H1 (cell line): ENCODE data around the gene PPP1R10. TPM values are rescaled to one million over a fixed set of nuclear protein-coding genes. Genes with fewer than 3 reads are reported as not detected.

Source experiments
- JUN ChIP-seq: IDR thresholded peaks from 2 replicates; pipeline ENCODE4 v1.6.1; 2011; ENCODE audit warnings: low read depth, mild to moderate bottlenecking, improper control_type of control experiment, low read length
- MAX ChIP-seq: IDR thresholded peaks from 2 replicates; pipeline ENCODE4 v1.6.1; 2012; ENCODE audit warnings: inconsistent platforms
- SIRT6 ChIP-seq: IDR thresholded peaks from one replicate; pipeline ENCODE4 v1.7.1; 2012; ENCODE audit warnings: low read length, inconsistent platforms
- SP4 ChIP-seq: IDR thresholded peaks from 2 replicates; pipeline ENCODE4 v1.6.1; 2012; ENCODE audit warnings: low read length, inconsistent platforms
- polyA plus RNA-seq, 7 experiments: library from polyadenylated mRNA; depleted of rRNA in 3 of 7; stranded (reverse) in 5 of 7; unstranded in 2 of 7; fragments of >200 nt in 5 of 7; fragments of 200-250 nt in 2 of 7; gene quantifications; 1 replicate in 5 of 7; 2 replicates in 1 of 7; 4 replicates in 1 of 7; pipeline versions ENCODE4 v1.2.1 to v1.2.3, GENCODE V29; 2011 to 2013; ENCODE audit warnings: missing spikeins in 2 of 7, mixed read lengths in 2 of 7
- total RNA-seq: library from RNA; stranded (reverse); fragmentation: NEBNext Ultra II Directional; extraction: Animal tissue kit (Norgen Biotek cat#: 25700); gene quantifications from 2 replicates; pipeline ENCODE4 v1.2.1, GENCODE V29; 2021

PPP1R10 gene
- total and polyA plus RNA-seq, 2 of the 8 experiments (the other 6 are each of a cell fraction or from before 2014, with no cell fraction given), result 23.9 to 89.1 TPM

GRCh38 chr6:30614843-30615218 lies 2.2 kb downstream of the PPP1R10 start (continued):
- TF ChIP-seq MAX (no peak), SIRT6 (no peak), SP4 (no peak), JUN (no peak)
